SK-N-SH (cell line): ENCODE results near the gene STAC. TPM values are rescaled to one million over a fixed set of nuclear protein-coding genes. Genes with fewer than 3 reads are reported as not detected.

Experiments used
- CTCF ChIA-PET: fragments of 300-600, 350-600 bp; formaldehyde crosslinking; extraction: SDS; loops from one replicate; lab custom pipeline; 2021; lab: Yijun Ruan, JAX
- POLR2A ChIA-PET: fragments of 350-600 bp; sonication (Branson Sonifier 250); formaldehyde crosslinking; extraction: SDS; loops from one replicate; lab custom pipeline; 2020; ENCODE audit warnings: antibody characterized with exemption, inconsistent platforms; lab: Yijun Ruan, JAX
- DNase-seq: peaks from one replicate; pipeline ENCODE4 v3.0.0; 2012
- H2AFZ ChIP-seq: fragments of 200-600 bp; sonication (generic); 2 replicates; pipeline ENCODE4 v1.8.1; 2016; ENCODE audit warnings: antibody characterized with exemption, mild to moderate bottlenecking, low read depth
- H3F3A ChIP-seq: fragments of 200-600 bp; sonication (generic); replicated peaks from 2 replicates; pipeline ENCODE3; 2016; ENCODE audit warnings: antibody characterized with exemption, mild to moderate bottlenecking; ENCODE audit not compliant: insufficient read depth
- H3K27ac ChIP-seq, 2 experiments: fragments of 200-500 bp in 1 of 2; fragments of 200-600 bp in 1 of 2; sonication (Bioruptor generic) in 1 of 2; sonication (generic), shearing (Covaris generic) in 1 of 2; 2 replicates each; pipeline versions ENCODE4 v1.5.1 to v1.6.1; 2014 to 2016; ENCODE audit warnings: low read depth in 2 of 2, inconsistent platforms in 1 of 2, low read length in 1 of 2, mild to moderate bottlenecking in 1 of 2, mixed read lengths in 1 of 2
- H3K27me3 ChIP-seq: fragments of 200-600 bp; sonication (generic), shearing (Covaris generic); 2 replicates; pipeline ENCODE4 v1.6.1; 2016; ENCODE audit warnings: mixed run types; ENCODE audit not compliant: insufficient read depth
- H3K36me3 ChIP-seq, 2 experiments: fragments of 200-500 bp in 1 of 2; fragments of 200-600 bp in 1 of 2; sonication (Bioruptor generic) in 1 of 2; sonication (generic) in 1 of 2; replicated peaks in 1 of 2; 2 replicates each; pipeline versions ENCODE3 to v1.5.1; 2014 to 2016; ENCODE audit warnings: low read length in 1 of 2, mild to moderate bottlenecking in 1 of 2; ENCODE audit not compliant: insufficient read depth in 2 of 2, control insufficient read depth in 1 of 2
- H3K4me1 ChIP-seq, 2 experiments: fragments of 200-500 bp in 1 of 2; fragments of 200-600 bp in 1 of 2; sonication (Bioruptor generic) in 1 of 2; sonication (generic), shearing (Covaris generic) in 1 of 2; 2 replicates each; pipeline versions ENCODE4 v1.5.1 to v1.6.1; 2014 to 2016; ENCODE audit warnings: low read depth in 1 of 2, low read length in 1 of 2, mixed run types in 1 of 2; ENCODE audit not compliant: insufficient read depth in 2 of 2, control insufficient read depth in 1 of 2
- H3K4me2 ChIP-seq: fragments of 200-600 bp; sonication (generic), shearing (Covaris generic); 2 replicates; pipeline ENCODE4 v1.6.1; 2017; ENCODE audit warnings: mixed run types
- H3K4me3 ChIP-seq, 2 experiments: fragments of 200-500 bp in 1 of 2; fragments of 200-600 bp in 1 of 2; sonication (Bioruptor generic) in 1 of 2; sonication (generic), shearing (Covaris generic) in 1 of 2; 2 replicates each; pipeline versions ENCODE4 v1.5.1 to v1.8.1; 2014 to 2016; ENCODE audit warnings: low read depth in 2 of 2, inconsistent platforms in 1 of 2, low read length in 1 of 2, mild to moderate bottlenecking in 1 of 2, mixed read lengths in 1 of 2, moderate library complexity in 1 of 2
- H3K79me2 ChIP-seq: fragments of 200-600 bp; sonication (generic); 2 replicates; pipeline ENCODE4 v1.8.1; 2017; ENCODE audit warnings: mild to moderate bottlenecking; ENCODE audit not compliant: insufficient read depth
- H3K9ac ChIP-seq: fragments of 200-600 bp; sonication (generic); 2 replicates; pipeline ENCODE4 v1.6.1; 2017; ENCODE audit warnings: mixed run types
- H3K9me2 ChIP-seq: fragments of 200-600 bp; sonication (generic); 2 replicates; pipeline ENCODE4 v1.6.1; 2017; ENCODE audit warnings: mixed run types
- H3K9me3 ChIP-seq: fragments of 200-600 bp; sonication (generic); 2 replicates; pipeline ENCODE4 v1.6.1; 2017; ENCODE audit warnings: mixed run types, mild to moderate bottlenecking, moderate library complexity
- H4K20me1 ChIP-seq: fragments of 200-600 bp; sonication (generic); 2 replicates; pipeline ENCODE4 v1.6.1; 2017; ENCODE audit warnings: mild to moderate bottlenecking, mixed run types; ENCODE audit not compliant: insufficient read depth
- CHD2 ChIP-seq: fragments of 150-350 bp; IDR thresholded peaks from 2 replicates; pipeline ENCODE4 v1.6.1; 2018; ENCODE audit warnings: low read length; ENCODE audit not compliant: partially characterized antibody
- EP300 ChIP-seq, 2 experiments: IDR thresholded peaks; 2 replicates each; pipeline versions ENCODE4 v1.4.0 to v1.6.1; 2012; ENCODE audit warnings: borderline replicate concordance in 1 of 2, low read depth in 1 of 2, low read length in 1 of 2
- EZH2phosphoT487 ChIP-seq: fragments of 200-600 bp; sonication (generic); IDR thresholded peaks from 2 replicates; pipeline ENCODE4 v1.6.1; 2017; ENCODE audit warnings: low read depth, mixed run types, mild to moderate bottlenecking, antibody characterized with exemption, moderate library complexity, borderline replicate concordance
- FOSL2 ChIP-seq: IDR thresholded peaks from 2 replicates; pipeline ENCODE4 v1.4.0; 2012; ENCODE audit warnings: low read depth, mild to moderate bottlenecking, moderate library complexity, borderline replicate concordance
- JUND ChIP-seq: IDR thresholded peaks from 2 replicates; pipeline ENCODE4 v1.4.0; 2012
- MAX ChIP-seq: IDR thresholded peaks from 2 replicates; pipeline ENCODE4 v1.4.0; 2012; ENCODE audit warnings: low read depth
- NFIC ChIP-seq: IDR thresholded peaks from 2 replicates; pipeline ENCODE4 v1.4.0; 2012; ENCODE audit warnings: borderline replicate concordance
- POLR2AphosphoS5 ChIP-seq: IDR thresholded peaks from 2 replicates; pipeline ENCODE4 v1.6.1; 2012; ENCODE audit warnings: low read depth, low read length
- RAD21 ChIP-seq: IDR thresholded peaks from 2 replicates; pipeline ENCODE4 v1.6.1; 2012; ENCODE audit warnings: mild to moderate bottlenecking, low read length
- RXRA ChIP-seq: IDR thresholded peaks from 2 replicates; pipeline ENCODE4 v1.4.0; 2012; ENCODE audit warnings: low read depth, mild to moderate bottlenecking, borderline replicate concordance
- SMC3 ChIP-seq: IDR thresholded peaks from 2 replicates; pipeline ENCODE4 v1.6.1; 2012; ENCODE audit warnings: low read depth, low read length, improper control_type of control experiment
- TCF12 ChIP-seq: IDR thresholded peaks from 2 replicates; pipeline ENCODE4 v1.4.0; 2012
- TEAD4 ChIP-seq: IDR thresholded peaks from 2 replicates; pipeline ENCODE4 v1.4.0; 2012; ENCODE audit warnings: mild to moderate bottlenecking, borderline replicate concordance; ENCODE audit not compliant: insufficient read depth
- WGBS: methylation state at CpG from one replicate; pipeline ENCODE4 v1.1.6; 2017; ENCODE audit warnings: low lambda C conversion rate; 5-methylcytosine and 5-hydroxymethylcytosine counted together
- polyA plus RNA-seq, 3 experiments: library from polyadenylated mRNA; depleted of rRNA; stranded (reverse); fragments of >200 nt; gene quantifications; 2 replicates each; pipeline ENCODE4 v1.2.3, GENCODE V29; 2012
- TF ChIP-seq, protein P1 (sequence below): IDR thresholded peaks from 2 replicates; pipeline ENCODE4; 2012

Gene STAC
- polyA plus RNA-seq, 1 of the 3 experiments (the other 2 are of a cell fraction): 25.0 TPM

DNA sequence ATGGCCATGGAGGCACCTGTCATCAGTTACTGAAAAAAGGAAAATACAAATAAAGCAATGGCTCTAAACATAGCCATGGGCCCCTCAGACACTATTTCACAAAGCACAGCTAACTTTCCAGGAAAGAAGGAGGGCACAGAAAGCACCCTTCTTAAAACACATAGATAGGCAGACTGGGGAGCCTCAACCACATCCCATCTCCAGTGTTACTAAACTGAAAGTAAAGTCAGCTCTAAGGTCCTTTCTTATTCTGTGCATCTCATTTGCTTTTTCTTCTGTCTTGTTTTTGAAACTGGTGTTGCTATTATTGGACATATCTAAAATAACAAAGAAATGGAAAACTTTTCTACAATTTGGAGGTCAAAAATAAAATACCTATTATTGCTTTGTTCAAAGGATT, 48.2 kb upstream of the STAC start (continued):
- TF ChIP-seq RAD21 (no peak), SMC3 (no peak)

GRCh38 chr3:36362216-36362615, 18.1 kb upstream of the STAC start:
- no peak for DNase-seq
- Histone ChIP-seq H3K9me3 (no peaks in the 10 kb centered on the region), H3K9me2 (no peaks in the 10 kb centered on the region), H3K4me1 (peaks cover 7 to 10% of the 10 kb centered on the region in 2 experiments; a peak in 2 of 4 replicates)
- 36% methylated on average over 4 of the region's 4 CpGs for WGBS
- TF ChIP-seq MAX (no peak), JUND (peak; percentile 27; the same call in 1 of the 2 replicates), TCF12 (peak; percentile 44)
- TF ChIP-seq, protein P1, sequence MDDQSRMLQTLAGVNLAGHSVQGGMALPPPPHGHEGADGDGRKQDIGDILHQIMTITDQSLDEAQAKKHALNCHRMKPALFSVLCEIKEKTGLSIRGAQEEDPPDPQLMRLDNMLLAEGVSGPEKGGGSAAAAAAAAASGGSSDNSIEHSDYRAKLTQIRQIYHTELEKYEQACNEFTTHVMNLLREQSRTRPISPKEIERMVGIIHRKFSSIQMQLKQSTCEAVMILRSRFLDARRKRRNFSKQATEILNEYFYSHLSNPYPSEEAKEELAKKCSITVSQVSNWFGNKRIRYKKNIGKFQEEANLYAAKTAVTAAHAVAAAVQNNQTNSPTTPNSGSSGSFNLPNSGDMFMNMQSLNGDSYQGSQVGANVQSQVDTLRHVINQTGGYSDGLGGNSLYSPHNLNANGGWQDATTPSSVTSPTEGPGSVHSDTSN: peak; percentile 80
- TF ChIP-seq, all 33 proteins: peak for 3
- H3K9ac ChIP-seq: peak overlapping the region; percentile 47; the same call in 1 of the 2 replicates
- ChIA-PET CTCF (interaction anchor here (1.2 kb wide), 1 partner anchor 396 kb away, joined by 4 read pairs; no protein-coding TSS in a partner anchor), POLR2A (no interaction called here)
- H3K36me3 ChIP-seq: no peaks in the 10 kb centered on the region
- no peaks in the 10 kb centered on the region for H3K27me3 ChIP-seq
- H3K4me2 ChIP-seq: peak overlapping the region; percentile 61
- H3K4me3 ChIP-seq: 0 out of 4 replicates have a peak overlapping the region, but pooled peaks of 1 of the 2 experiments have one; percentile 31
- no peaks in the 10 kb centered on the region for H3K79me2 ChIP-seq
- H2AFZ ChIP-seq: 0 out of 2 replicates have a peak overlapping the region, but pooled peaks have one; percentile 7
- no peaks in the 10 kb centered on the region for H4K20me1 ChIP-seq
- peaks cover 3% of the 10 kb centered on the region for H3F3A ChIP-seq
- peak overlapping the region; percentile 66 to 76; a peak in 3 of 4 replicates for H3K27ac ChIP-seq

- Histone ChIP-seq H3F3A (peaks cover 3% of the 10 kb centered on the region), H3K9me2 (no peaks in the 10 kb centered on the region), H3K9me3 (no peaks in the 10 kb centered on the region), H2AFZ (0 out of 2 replicates have a peak overlapping the region, but pooled peaks have one; percentile 7), H3K27ac (peak overlapping the region; percentile 66 to 76; a peak in 3 of 4 replicates), H3K27me3 (no peaks in the 10 kb centered on the region), H3K36me3 (no peaks in the 10 kb centered on the region), H3K4me2 (peak overlapping the region; percentile 61), H3K79me2 (no peaks in the 10 kb centered on the region), H4K20me1 (no peaks in the 10 kb centered on the region), H3K9ac (peak overlapping the region; percentile 47; the same call in 1 of the 2 replicates), H3K4me1 (peaks cover 7 to 10% of the 10 kb centered on the region in 2 experiments; a peak in 2 of 4 replicates), H3K4me3 (peak overlapping the region in 1 of 2 experiments; percentile 31; a peak in 2 of 4 replicates)
- POLR2A ChIA-PET: no interaction called here
- no peak for DNase-seq
- 8% methylated on average over 2 of the region's 2 CpGs for WGBS
- CTCF ChIA-PET: interaction anchor here (1.5 kb wide), 1 partner anchor 59 kb away, joined by 3 read pairs; no protein-coding TSS in a partner anchor
- TF ChIP-seq NFIC (peak; percentile 48; the same call in 1 of the 2 replicates), TEAD4 (peak; percentile 29; the same call in 1 of the 2 replicates), RXRA (peak; percentile 94), POLR2AphosphoS5 (no peak), CHD2 (no peak), JUND (peak; percentile 94), EZH2phosphoT487 (no peak), TCF12 (peak; percentile 78), EP300 (IDR thresholded peaks at IDR 0.05; ENCODE audit: borderline replicate concordance in 1 of 2, low read depth in 1 of 2, low read length in 1 of 2) (peak in 1 of 2 experiments; percentile 66; a peak in 1 of 4 replicates), FOSL2 (peak; percentile 91)
- TF ChIP-seq, protein P1: peak; percentile 45; the same call in 1 of the 2 replicates
Measured at GRCh38 chr3:36362973-36363372, 17.3 kb upstream of the STAC start.
